H1 (cell line): ENCODE results near the gene FBXL5. TPM values are rescaled to one million over a fixed set of nuclear protein-coding genes. Genes with fewer than 3 reads are reported as not detected.
A peak's percentile ranks its signal among the peaks of the same experiment; 100 is the strongest.

Experiments
- CTBP2 ChIP-seq: IDR thresholded peaks from 2 replicates; pipeline ENCODE4 v1.7.0; 2011; ENCODE audit warnings: borderline replicate concordance, mild to moderate bottlenecking, moderate library complexity, mixed read lengths, low read length; ENCODE audit not compliant: insufficient read depth, insufficient read length
- GABPA ChIP-seq: IDR thresholded peaks from 2 replicates; pipeline ENCODE4 v1.6.1; 2011; ENCODE audit warnings: mild to moderate bottlenecking, low read length, moderate library complexity, borderline replicate concordance; ENCODE audit not compliant: insufficient read depth
- MAFK ChIP-seq: IDR thresholded peaks from 2 replicates; pipeline ENCODE4 v1.6.1; 2012; ENCODE audit warnings: low read depth, mild to moderate bottlenecking, improper control_type of control experiment, low read length
- MAX ChIP-seq: IDR thresholded peaks from 2 replicates; pipeline ENCODE4 v1.6.1; 2012; ENCODE audit warnings: inconsistent platforms
- NANOG ChIP-seq: IDR thresholded peaks from 2 replicates; pipeline ENCODE4 v1.6.1; 2011; ENCODE audit warnings: low read length, low read depth, mild to moderate bottlenecking, inconsistent platforms; ENCODE audit not compliant: insufficient read depth, poor library complexity, severe bottlenecking
- NRF1 ChIP-seq: IDR thresholded peaks from 2 replicates; pipeline ENCODE4 v1.6.1; 2011; ENCODE audit warnings: mild to moderate bottlenecking, low read depth, low read length, improper control_type of control experiment
- RFX5 ChIP-seq: IDR thresholded peaks from 2 replicates; pipeline ENCODE4 v1.6.1; 2011; ENCODE audit warnings: low read depth, low read length, improper control_type of control experiment, borderline replicate concordance
- RNF2 ChIP-seq: fragments of 200-900, 300-1000 bp; sonication (generic); IDR thresholded peaks from 2 replicates; pipeline ENCODE4 v1.7.1; 2016; ENCODE audit warnings: borderline replicate concordance, low read depth, mild to moderate bottlenecking, antibody characterized with exemption, low read length; ENCODE audit not compliant: poor library complexity, severe bottlenecking; ENCODE audit errors: missing control alignments
- SIRT6 ChIP-seq: IDR thresholded peaks from one replicate; pipeline ENCODE4 v1.7.1; 2012; ENCODE audit warnings: low read length, inconsistent platforms
- SP1 ChIP-seq: IDR thresholded peaks from 2 replicates; pipeline ENCODE4 v1.6.1; 2011; ENCODE audit warnings: low read depth, low read length
- SRF ChIP-seq: IDR thresholded peaks from 2 replicates; pipeline ENCODE4 v1.6.1; 2011; ENCODE audit warnings: mild to moderate bottlenecking, low read depth, low read length, moderate library complexity
- YY1 ChIP-seq: IDR thresholded peaks from 2 replicates; pipeline ENCODE4 v1.6.1; 2011; ENCODE audit warnings: low read depth, mild to moderate bottlenecking, low read length
- ZNF274 ChIP-seq: IDR thresholded peaks from 2 replicates; pipeline ENCODE4 v1.7.0; 2012; ENCODE audit warnings: low read length, borderline replicate concordance; ENCODE audit errors: extremely low read depth
- polyA plus RNA-seq, 7 experiments: library from polyadenylated mRNA; depleted of rRNA in 3 of 7; stranded (reverse) in 5 of 7; unstranded in 2 of 7; fragments of >200 nt in 5 of 7; fragments of 200-250 nt in 2 of 7; gene quantifications; 1 replicate in 5 of 7; 2 replicates in 1 of 7; 4 replicates in 1 of 7; pipeline versions ENCODE4 v1.2.1 to v1.2.3, GENCODE V29; 2011 to 2013; ENCODE audit warnings: missing spikeins in 2 of 7, mixed read lengths in 2 of 7
- total RNA-seq: library from RNA; stranded (reverse); fragmentation: NEBNext Ultra II Directional; extraction: Animal tissue kit (Norgen Biotek cat#: 25700); gene quantifications from 2 replicates; pipeline ENCODE4 v1.2.1, GENCODE V29; 2021

The FBXL5 gene
- total and polyA plus RNA-seq, 2 of the 8 experiments (the other 6 are each of a cell fraction or from before 2014, with no cell fraction given), result 34.6 to 62.7 TPM

- TF ChIP-seq SP1, result no peak
- no peak for TF ChIP-seq SIRT6
- TF ChIP-seq MAX, result peak; percentile 83
- TF ChIP-seq NANOG, result no peak
- TF ChIP-seq MAFK, result no peak
- TF ChIP-seq SRF, result no peak
- TF ChIP-seq CTBP2, result no peak
- no peak for TF ChIP-seq GABPA
- TF ChIP-seq RNF2, result no peak
- peak; percentile 89 for TF ChIP-seq YY1
- TF ChIP-seq NRF1, result peak; percentile 68
- TF ChIP-seq RFX5, result no peak
- TF ChIP-seq ZNF274, result no peak
These were observed at the start of gene FBXL5 (continued) for GRCh38 chr4:15655223-15656037.
